HG03354 (cell line): ENCODE measurements around the gene KLRD1.
"Not testable (repeated sequence)": the region's sequence is repeated elsewhere in the genome, so short reads cannot be mapped to it uniquely, and the experiment has no call there.

ENCODE experiments used
- ATAC-seq: cut with Tn5 transposase; IDR thresholded peaks from one replicate; pipeline ENCODE4 v1.9.1; 2021; ENCODE audit warnings: mild to moderate bottlenecking; ENCODE audit not compliant: unreplicated experiment, poor library complexity, severe bottlenecking

Gene KLRD1

DNA sequence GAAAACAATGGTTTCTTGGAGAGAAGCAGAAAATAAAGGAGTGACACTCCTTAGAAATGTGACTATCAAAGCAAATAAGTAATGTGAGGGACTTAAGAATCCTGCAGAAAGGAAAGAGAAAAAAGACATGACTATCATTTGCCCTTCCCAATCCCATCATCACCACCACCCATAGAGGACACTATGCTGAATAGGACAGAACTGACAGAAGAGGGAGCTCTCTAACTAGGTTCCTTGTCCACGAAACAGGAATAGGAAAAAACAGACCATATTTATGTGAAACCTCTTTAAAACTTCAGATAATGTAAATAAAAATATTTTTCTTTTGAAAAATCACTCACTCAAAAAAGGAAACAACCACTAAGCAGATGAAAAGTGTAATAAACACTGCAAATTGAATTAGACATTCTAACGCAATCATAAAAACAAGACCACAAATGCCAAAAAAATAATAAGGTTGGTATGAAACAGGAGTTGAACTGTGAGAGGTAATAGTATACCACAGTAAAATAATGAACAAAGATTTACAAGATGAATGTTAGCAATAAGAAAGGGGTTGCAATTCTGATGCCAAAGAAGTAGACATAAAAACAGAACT, 24.1 kb downstream of the KLRD1 start:
- ATAC-seq = no peak

DNA sequence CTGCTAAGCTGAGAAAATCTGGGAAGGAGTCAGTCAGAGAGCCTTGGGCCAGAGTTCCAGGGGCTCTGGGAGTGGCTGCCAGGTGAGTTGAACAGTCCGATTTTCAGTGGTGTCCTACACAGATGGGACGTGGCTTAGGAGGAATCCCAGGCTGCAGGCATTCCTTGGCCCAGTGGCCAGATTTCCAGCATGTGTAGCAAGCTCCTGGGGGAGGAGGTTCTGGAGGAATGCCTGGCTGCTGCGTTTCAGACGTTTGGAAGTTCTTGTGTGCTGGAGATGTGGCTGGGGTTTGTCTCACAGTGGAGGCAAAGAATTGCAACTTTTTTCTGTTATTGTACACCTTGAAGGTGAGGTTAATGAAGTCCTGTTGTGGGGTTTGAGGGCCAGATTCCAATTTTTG, 28.5 kb downstream of the KLRD1 start:
- not testable (repeated sequence) for ATAC-seq

GRCh38 chr12:10338470-10338869, 30.8 kb downstream of the KLRD1 start:
- ATAC-seq = not testable (repeated sequence)

- no peak for ATAC-seq
Measured at GRCh38 chr12:10339053-10339840, 31.6 kb downstream of the KLRD1 start.

GRCh38 chr12:10340946-10341345, 33.3 kb downstream of the KLRD1 start:
- not testable (repeated sequence) for ATAC-seq

DNA sequence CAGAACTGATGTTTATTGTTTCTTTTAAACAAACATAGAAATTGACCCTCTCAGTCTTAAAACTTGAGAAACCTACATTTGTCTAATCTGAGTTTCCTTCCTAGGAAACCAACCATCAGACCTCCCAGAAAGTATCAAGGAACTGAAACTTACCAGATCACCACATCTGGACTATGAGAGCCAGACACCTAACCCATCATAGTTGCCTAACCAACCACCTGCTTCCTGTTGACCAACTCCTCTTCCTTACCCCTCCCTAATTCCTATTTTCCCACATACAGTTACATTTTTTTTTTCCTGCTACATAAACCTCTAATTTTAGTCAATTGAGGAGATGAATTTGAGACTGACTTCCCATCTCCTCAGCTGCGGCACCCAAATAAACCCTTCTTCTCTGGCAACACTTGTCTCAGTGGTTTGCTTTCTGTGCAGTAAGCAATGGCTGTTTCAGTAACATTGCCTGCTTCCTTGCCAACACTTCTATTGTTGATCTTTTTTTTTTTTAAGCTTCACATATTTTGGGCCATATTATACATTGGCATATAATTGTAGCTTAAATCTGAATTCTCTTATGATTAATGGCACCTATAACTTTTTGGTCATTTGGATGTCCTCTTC, 34.3 kb downstream of the KLRD1 start:
- no peak for ATAC-seq

DNA sequence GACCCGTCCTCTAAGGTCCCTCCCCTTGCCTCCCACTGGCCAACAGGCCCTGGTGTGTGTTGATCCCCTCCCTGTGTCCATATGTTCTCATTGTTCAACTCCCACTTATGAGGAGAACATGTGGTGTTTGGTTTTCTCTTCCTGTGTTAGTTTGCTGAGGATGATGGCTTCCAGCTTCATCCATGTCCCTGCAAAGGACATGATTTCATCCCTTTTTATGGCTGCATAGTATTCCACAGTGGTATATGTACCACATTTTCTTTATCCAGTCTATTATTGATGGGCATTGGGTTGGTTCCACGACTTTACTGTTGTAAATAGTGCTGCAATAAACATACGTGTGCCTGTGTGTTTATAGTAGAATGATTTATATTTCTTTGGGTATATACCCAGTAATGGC, 43.8 kb downstream of the KLRD1 start:
- not testable (repeated sequence) for ATAC-seq

- no peak for ATAC-seq
Measured at GRCh38 chr12:10354071-10354470, 46.4 kb downstream of the KLRD1 start.

GRCh38 chr12:10354502-10354901, 46.8 kb downstream of the KLRD1 start:
- ATAC-seq = no peak

- no peak for ATAC-seq
Measured at GRCh38 chr12:10358131-10358530, 50.5 kb downstream of the KLRD1 start.

DNA sequence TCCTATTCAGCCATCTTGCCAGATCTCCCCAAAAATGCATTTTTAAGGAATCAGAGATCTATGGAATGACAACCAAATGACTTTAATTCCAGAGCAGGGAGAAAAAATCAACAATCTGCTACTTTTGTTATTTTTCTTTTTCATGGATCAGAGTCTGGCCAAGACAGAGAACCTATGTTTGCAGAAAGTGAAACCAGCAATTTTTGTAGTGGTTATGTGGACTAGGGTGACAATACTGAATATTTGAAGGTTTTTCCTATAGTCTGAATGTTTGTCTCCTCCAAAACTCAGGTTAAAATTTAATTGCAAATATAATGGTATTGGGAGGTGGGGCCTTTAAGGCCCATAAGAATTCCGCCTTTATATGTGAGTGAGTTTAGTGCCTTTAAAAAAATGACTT, 51.3 kb downstream of the KLRD1 start:
- no peak for ATAC-seq

DNA sequence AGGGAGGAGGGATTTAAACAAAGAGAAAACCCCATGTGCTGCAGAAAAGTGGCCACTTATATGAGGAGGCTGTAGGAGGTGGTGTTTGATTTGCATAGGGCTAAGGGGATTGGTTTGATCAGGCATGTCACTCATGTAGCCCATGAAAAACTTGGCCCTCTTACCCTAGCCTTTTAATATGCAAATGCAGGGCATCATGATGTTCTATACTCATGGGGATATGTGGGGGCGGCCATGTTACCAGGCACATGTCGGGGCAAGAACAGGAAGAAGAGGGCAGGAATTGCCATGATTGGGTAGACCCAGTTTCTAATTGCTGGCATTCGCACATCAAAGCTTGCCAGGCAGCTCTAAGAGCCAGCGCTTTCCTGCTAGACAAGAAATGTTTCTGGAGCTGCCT, 53.4 kb downstream of the KLRD1 start:
- ATAC-seq = no peak

DNA sequence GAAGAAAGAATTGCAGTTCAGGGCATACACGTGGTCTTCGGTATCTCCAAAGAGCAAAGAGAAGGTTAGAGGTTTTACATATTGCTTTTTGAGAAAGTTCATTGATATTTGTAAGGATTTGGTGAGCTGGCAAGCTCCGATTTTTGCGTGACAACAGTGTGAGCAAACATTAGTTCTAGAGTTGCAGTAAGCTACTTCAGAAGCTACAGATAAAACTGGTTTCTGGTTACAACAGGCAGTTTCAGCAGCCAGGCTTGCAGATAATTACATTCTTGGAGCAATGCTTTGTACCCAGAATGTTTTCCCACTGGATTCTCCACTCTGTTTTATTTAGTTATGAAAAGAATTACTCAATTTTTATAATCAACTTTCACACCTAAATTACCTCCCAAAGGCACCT, 54.0 kb downstream of the KLRD1 start:
- no peak for ATAC-seq

GRCh38 chr12:10362325-10362724, 54.7 kb downstream of the KLRD1 start:
- no peak for ATAC-seq

- no peak for ATAC-seq
Measured at GRCh38 chr12:10362828-10363657, 55.4 kb downstream of the KLRD1 start.

GRCh38 chr12:10363658-10363913, 55.9 kb downstream of the KLRD1 start:
- no peak for ATAC-seq

DNA sequence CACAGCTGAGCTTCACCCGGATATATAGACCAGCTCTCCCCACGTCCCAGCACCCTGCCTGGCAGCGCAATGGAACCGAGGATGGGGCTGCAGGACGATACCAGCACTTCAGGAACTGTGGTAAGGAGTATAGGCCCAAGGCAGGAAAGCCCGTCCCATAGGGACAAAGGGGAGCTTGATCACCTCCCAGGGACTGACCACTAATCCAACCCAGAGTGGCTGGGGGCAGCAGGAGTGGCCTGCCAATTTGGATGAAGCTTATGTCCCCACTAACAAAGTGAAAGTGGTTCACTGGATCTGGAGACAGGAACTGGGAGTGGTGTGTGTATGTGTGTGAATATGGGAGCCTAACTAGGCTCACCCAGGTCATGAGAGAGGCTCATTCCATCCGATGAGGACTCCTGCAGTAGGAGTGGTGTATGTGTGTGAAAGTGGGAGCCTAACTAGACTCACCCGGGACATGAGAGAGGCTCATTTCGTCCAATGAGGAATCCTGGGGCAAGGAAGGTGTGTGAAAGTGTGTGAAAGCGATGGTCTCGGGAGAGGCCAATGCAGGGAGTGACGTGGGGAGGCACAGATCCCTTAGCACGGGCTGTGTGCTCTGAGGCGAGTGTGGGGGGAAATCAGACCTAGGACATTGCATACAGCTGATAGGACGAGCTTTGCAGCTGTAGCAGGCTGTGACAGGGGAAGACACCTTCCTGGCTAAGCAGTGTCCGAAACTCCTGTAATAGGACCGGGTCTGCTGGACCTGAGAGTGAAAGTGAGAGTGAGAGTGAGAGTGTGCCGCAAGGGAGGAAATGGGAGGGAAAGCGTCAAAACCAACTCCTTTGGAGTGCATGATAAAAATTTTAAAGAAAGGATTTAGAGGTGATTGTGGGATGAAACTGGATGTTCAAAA, 56.5 kb downstream of the KLRD1 start:
- peak; percentile 87 for ATAC-seq

DNA sequence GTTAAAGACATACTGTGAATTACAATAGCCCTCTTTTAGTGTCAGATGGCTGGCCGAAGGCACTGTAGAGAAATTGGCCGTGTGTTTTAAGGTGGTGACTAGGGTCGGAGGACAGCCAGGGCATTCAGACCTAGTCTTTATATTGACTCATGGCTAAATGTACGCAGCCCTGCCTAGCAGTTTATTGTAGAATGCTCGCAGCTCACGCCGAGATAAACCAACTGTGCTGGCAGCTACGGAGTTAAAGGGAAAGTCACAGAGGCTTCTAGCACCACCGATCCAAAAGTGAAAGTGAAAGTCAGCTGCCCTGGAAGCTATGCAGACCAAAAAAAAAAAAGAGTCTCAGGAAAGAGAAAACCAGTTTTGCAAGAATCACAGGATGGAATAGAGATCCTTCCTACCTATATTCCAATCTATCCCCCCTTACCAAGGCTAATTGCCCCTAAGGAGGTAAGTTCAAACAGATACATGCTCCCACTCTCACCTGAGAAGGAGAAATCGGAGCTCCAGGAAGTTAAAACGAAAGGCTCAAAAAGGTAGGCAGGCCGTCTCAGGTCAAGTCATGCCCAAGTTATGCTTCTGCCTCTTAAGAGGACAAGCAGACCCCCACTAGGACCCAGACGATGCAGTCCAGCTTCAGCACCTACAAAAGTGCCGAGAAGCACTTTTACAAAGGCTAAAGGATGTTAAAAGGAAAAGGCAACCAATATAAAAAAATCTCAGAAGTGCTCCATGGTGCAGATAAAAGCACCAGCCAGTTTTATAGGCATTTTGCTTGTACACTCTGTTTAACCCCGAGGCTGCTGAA, 57.3 kb downstream of the KLRD1 start:
- ATAC-seq = peak; percentile 68
